Neutrophil (primary cell): Measurements from ENCODE around the gene LEMD1.

Source experiments
- H3K27ac ChIP-seq: fragments of 200-600 bp; sonication (generic); 2 replicates; pipeline ENCODE4 v1.5.1; 2016; ENCODE audit warnings: mild to moderate bottlenecking, moderate library complexity
- H3K27me3 ChIP-seq: fragments of 200-600 bp; sonication (generic); 2 replicates; pipeline ENCODE4 v1.6.0; 2016; ENCODE audit warnings: mild to moderate bottlenecking
- H3K36me3 ChIP-seq: fragments of 200-600 bp; sonication (generic); 2 replicates; pipeline ENCODE4 v1.5.1; 2017
- H3K4me1 ChIP-seq, 2 experiments: fragments of 200-600 bp in 1 of 2; sonication (generic) in 1 of 2; 1 replicate in 1 of 2; 2 replicates in 1 of 2; pipeline versions ENCODE4 v1.5.1 to v1.6.1; 2013 to 2016; ENCODE audit warnings: low read depth in 1 of 2, low read length in 1 of 2, mild to moderate bottlenecking in 1 of 2, moderate library complexity in 1 of 2; ENCODE audit not compliant: control insufficient read depth in 1 of 2, insufficient read depth in 1 of 2
- H3K4me3 ChIP-seq, 2 experiments: fragments of 200-600 bp in 1 of 2; sonication (generic) in 1 of 2; 1 replicate in 1 of 2; 2 replicates in 1 of 2; pipeline ENCODE4 v1.5.1; 2013 to 2016; ENCODE audit warnings: low read depth in 1 of 2, low read length in 1 of 2, mild to moderate bottlenecking in 1 of 2, moderate library complexity in 1 of 2
- H3K9me3 ChIP-seq: fragments of 200-600 bp; sonication (generic); 2 replicates; pipeline ENCODE4 v1.5.1; 2016
- CTCF ChIP-seq: fragments of 200-600 bp; sonication (generic); IDR thresholded peaks from 2 replicates; pipeline ENCODE4 v1.5.1; 2016; ENCODE audit warnings: antibody characterized with exemption

Gene LEMD1

GRCh38 chr1:205345761-205346160 lies 76.1 kb downstream of the LEMD1 start:
- Histone ChIP-seq H3K27me3 (peaks cover 87% of the 10 kb centered on the region), H3K27ac (no peak overlapping the region), H3K9me3 (no peaks in the 10 kb centered on the region), H3K36me3 (no peaks in the 10 kb centered on the region), H3K4me3 (no peak overlapping the region), H3K4me1 (peaks cover 0 to 8% of the 10 kb centered on the region in 2 experiments)
- no peak for TF ChIP-seq CTCF

- Histone ChIP-seq H3K9me3 (no peaks in the 10 kb centered on the region), H3K27me3 (peaks cover 90% of the 10 kb centered on the region), H3K27ac (no peak overlapping the region), H3K36me3 (no peaks in the 10 kb centered on the region), H3K4me1 (peaks cover 0 to 8% of the 10 kb centered on the region in 2 experiments), H3K4me3 (no peak overlapping the region)
- TF ChIP-seq CTCF, result no peak
These were observed 77.6 kb downstream of the LEMD1 start for GRCh38 chr1:205344066-205344928.

GRCh38 chr1:205343431-205344065 lies 78.3 kb downstream of the LEMD1 start:
- no peaks in the 10 kb centered on the region for H3K9me3 ChIP-seq
- no peak overlapping the region for H3K4me3 ChIP-seq
- H3K4me1 ChIP-seq, result peaks cover 0 to 8% of the 10 kb centered on the region in 2 experiments
- peaks cover 84% of the 10 kb centered on the region for H3K27me3 ChIP-seq
- no peaks in the 10 kb centered on the region for H3K36me3 ChIP-seq
- no peak overlapping the region for H3K27ac ChIP-seq
- TF ChIP-seq CTCF, result no peak

GRCh38 chr1:205342986-205343385 lies 78.9 kb downstream of the LEMD1 start:
- Histone ChIP-seq H3K4me1 (peaks cover 0 to 8% of the 10 kb centered on the region in 2 experiments), H3K27ac (no peak overlapping the region), H3K9me3 (no peaks in the 10 kb centered on the region), H3K4me3 (no peak overlapping the region), H3K36me3 (no peaks in the 10 kb centered on the region), H3K27me3 (peaks cover 81% of the 10 kb centered on the region)
- TF ChIP-seq CTCF, result no peak

GRCh38 chr1:205340676-205341075 lies 81.2 kb downstream of the LEMD1 start:
- TF ChIP-seq CTCF, result no peak
- Histone ChIP-seq H3K27ac (no peak overlapping the region), H3K27me3 (peaks cover 73% of the 10 kb centered on the region), H3K4me1 (peaks cover 0 to 8% of the 10 kb centered on the region in 2 experiments), H3K9me3 (no peaks in the 10 kb centered on the region), H3K4me3 (no peak overlapping the region), H3K36me3 (no peaks in the 10 kb centered on the region)
